GM10248 (cell line): ENCODE results near the gene DTNBP1.

Experiments
- CTCF ChIA-PET: fragments of 300-600 bp; sonication (Branson Sonifier 250); formaldehyde crosslinking; extraction: SDS; loops from one replicate; lab custom pipeline; 2021; ENCODE audit warnings: antibody characterized with exemption; lab: Yijun Ruan, JAX
- POLR2A ChIA-PET: fragments of 350-650 bp; sonication (Branson Sonifier 250); formaldehyde crosslinking; extraction: SDS; loops from one replicate; lab custom pipeline; 2020; ENCODE audit warnings: antibody characterized with exemption; lab: Yijun Ruan, JAX
- DNase-seq: peaks from one replicate; pipeline ENCODE4 v3.0.0; 2012; ENCODE audit errors: extremely low spot score
- TF ChIP-seq, protein P1 (sequence below): IDR thresholded peaks from 2 replicates; pipeline ENCODE4 v1.5.1; 2012; ENCODE audit warnings: mild to moderate bottlenecking, low read depth; ENCODE audit errors: extremely low read depth, missing control alignments, control extremely low read depth

DTNBP1 gene

GRCh38 chr6:15519681-15520080, 143.1 kb downstream of the DTNBP1 start:
- no peak for DNase-seq
- TF ChIP-seq, protein P1, sequence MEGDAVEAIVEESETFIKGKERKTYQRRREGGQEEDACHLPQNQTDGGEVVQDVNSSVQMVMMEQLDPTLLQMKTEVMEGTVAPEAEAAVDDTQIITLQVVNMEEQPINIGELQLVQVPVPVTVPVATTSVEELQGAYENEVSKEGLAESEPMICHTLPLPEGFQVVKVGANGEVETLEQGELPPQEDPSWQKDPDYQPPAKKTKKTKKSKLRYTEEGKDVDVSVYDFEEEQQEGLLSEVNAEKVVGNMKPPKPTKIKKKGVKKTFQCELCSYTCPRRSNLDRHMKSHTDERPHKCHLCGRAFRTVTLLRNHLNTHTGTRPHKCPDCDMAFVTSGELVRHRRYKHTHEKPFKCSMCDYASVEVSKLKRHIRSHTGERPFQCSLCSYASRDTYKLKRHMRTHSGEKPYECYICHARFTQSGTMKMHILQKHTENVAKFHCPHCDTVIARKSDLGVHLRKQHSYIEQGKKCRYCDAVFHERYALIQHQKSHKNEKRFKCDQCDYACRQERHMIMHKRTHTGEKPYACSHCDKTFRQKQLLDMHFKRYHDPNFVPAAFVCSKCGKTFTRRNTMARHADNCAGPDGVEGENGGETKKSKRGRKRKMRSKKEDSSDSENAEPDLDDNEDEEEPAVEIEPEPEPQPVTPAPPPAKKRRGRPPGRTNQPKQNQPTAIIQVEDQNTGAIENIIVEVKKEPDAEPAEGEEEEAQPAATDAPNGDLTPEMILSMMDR = no peak
- CTCF ChIA-PET = interaction anchor here (1.5 kb wide), 1 partner anchor 105 kb away, joined by 5 read pairs; no protein-coding TSS in a partner anchor
- POLR2A ChIA-PET = interaction anchor here (0.6 kb wide), 2 partner anchors 56 to 213 kb away, joined by 3 to 5 read pairs; no protein-coding TSS in a partner anchor

DNA sequence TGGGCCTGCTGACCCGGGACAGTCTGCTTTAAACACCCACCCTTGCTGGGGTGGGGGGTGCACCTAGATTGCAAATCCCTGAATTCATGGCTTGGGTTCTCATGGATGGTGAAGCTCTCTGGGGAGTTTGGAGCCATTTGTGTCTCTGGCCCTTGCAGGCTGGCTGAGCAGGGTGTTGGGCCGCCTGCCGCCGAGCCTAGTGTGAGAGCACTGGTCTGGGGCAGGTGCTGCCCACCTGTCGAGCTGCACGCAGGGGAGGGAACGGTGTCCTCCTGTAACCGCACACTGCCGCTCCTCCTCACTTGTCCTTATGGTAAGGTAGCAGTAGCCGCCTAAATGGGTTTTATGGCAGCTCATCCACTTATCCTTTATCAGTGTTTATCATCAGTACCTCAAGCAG, 143.9 kb downstream of the DTNBP1 start:
- DNase-seq = no peak
- ChIA-PET POLR2A (interaction anchor here (0.6 kb wide), 1 partner anchor 212 kb away, joined by 3 read pairs; no protein-coding TSS in a partner anchor), CTCF (interaction anchor here (1.0 to 1.5 kb wide), 2 partner anchors 105 to 107 kb away, joined by 3 to 5 read pairs; no protein-coding TSS in a partner anchor)
- TF ChIP-seq, protein P1 = no peak

- no peak for DNase-seq
- CTCF ChIA-PET = interaction anchor here (1.0 kb wide), 1 partner anchor 108 kb away, joined by 3 read pairs; no protein-coding TSS in a partner anchor
- POLR2A ChIA-PET = no interaction called here
- TF ChIP-seq, protein P1 = no peak
Measured at GRCh38 chr6:15518057-15518456, 144.8 kb downstream of the DTNBP1 start.

GRCh38 chr6:15517600-15517999, 145.2 kb downstream of the DTNBP1 start:
- TF ChIP-seq, protein P1 = no peak
- CTCF ChIA-PET = interaction anchor here (1.0 kb wide), 1 partner anchor 108 kb away, joined by 3 read pairs; no protein-coding TSS in a partner anchor

GRCh38 chr6:15516923-15517560, 145.8 kb downstream of the DTNBP1 start:
- ChIA-PET POLR2A (no interaction called here), CTCF (no interaction called here)
- DNase-seq = no peak
- TF ChIP-seq, protein P1 = no peak

More at GRCh38 chr6:15517600-15517999, 145.2 kb downstream of the DTNBP1 start:
- no peak for DNase-seq
- POLR2A ChIA-PET = no interaction called here

- DNase-seq = no peak
- POLR2A ChIA-PET = no interaction called here
- CTCF ChIA-PET = no interaction called here
- TF ChIP-seq, protein P1 = no peak
Measured at GRCh38 chr6:15516378-15516777, 146.4 kb downstream of the DTNBP1 start.
